Prostate gland (tissue), 2 donors: ENCODE data around the gene WBP4. TPM values are rescaled to one million over a fixed set of nuclear protein-coding genes. Genes with fewer than 3 reads are reported as not detected.

Experiments
- DNase-seq: peaks from one replicate; pipeline ENCODE4 v3.0.0-alpha.2; 2019; ENCODE audit warnings: low spot score
- H3K27ac ChIP-seq, 2 donors: fragments of 200-600 bp; sonication (generic); 2 replicates each; pipeline ENCODE4 v1.5.1; 2017 to 2019
- H3K27me3 ChIP-seq: fragments of 200-600 bp; sonication (generic); replicated peaks from 2 replicates; pipeline ENCODE4 v1.5.1; 2019; ENCODE audit not compliant: insufficient read depth
- H3K36me3 ChIP-seq, 2 donors: fragments of 200-600 bp; sonication (generic); 1 replicate in 1 of 2; 2 replicates in 1 of 2; pipeline versions ENCODE4 v1.5.1 to v1.8.1; 2017 to 2019
- H3K4me1 ChIP-seq: fragments of 200-600 bp; sonication (generic); replicated peaks from 2 replicates; pipeline ENCODE4 v1.5.1; 2019
- H3K4me3 ChIP-seq, 2 donors: fragments of 200-600 bp; sonication (generic); 2 replicates each; pipeline ENCODE4 v1.5.1; 2017 to 2019
- H3K9me3 ChIP-seq: fragments of 200-600 bp; sonication (generic); 2 replicates; pipeline ENCODE4 v1.5.1; 2017
- POLR2A ChIP-seq: fragments of 450-650 bp; IDR thresholded peaks from one replicate; pipeline ENCODE4 v1.6.1; 2016; ENCODE audit warnings: antibody characterized with exemption, mild to moderate bottlenecking
- POLR2AphosphoS5 ChIP-seq: sonication (generic); formaldehyde crosslinking; IDR thresholded peaks from one replicate; pipeline ENCODE4 v1.6.1; 2017; ENCODE audit warnings: antibody characterized with exemption
- WGBS: methylation state at CpG from one replicate; pipeline ENCODE4 v1.1.5; 2018; 5-methylcytosine and 5-hydroxymethylcytosine counted together
- intact Hi-C: fragments of 100-400 bp; cut with DNase I; formaldehyde crosslinking; loops from one replicate; pipeline ENCODE4 v1.14.2; 2022
- total RNA-seq, 2 donors: library from RNA; depleted of rRNA; stranded (reverse); fragments of >200 nt; gene quantifications; one replicate each; pipeline ENCODE4 v1.1.0, GENCODE V29; 2016
- TF ChIP-seq, protein P1 (sequence below), 4 experiments: fragments of 200-600 bp in 2 of 4; fragments of 450-650 bp in 2 of 4; sonication (generic) in 2 of 4; IDR thresholded peaks; 1 replicate in 3 of 4; 2 replicates in 1 of 4; pipeline ENCODE4 v1.5.1; 2016 to 2019; ENCODE audit warnings: antibody characterized with exemption in 4 of 4, mild to moderate bottlenecking in 2 of 4, moderate library complexity in 2 of 4

Gene WBP4
- total RNA-seq, 2 donors from 2014 or later: 13.3 to 14.1 TPM

DNA sequence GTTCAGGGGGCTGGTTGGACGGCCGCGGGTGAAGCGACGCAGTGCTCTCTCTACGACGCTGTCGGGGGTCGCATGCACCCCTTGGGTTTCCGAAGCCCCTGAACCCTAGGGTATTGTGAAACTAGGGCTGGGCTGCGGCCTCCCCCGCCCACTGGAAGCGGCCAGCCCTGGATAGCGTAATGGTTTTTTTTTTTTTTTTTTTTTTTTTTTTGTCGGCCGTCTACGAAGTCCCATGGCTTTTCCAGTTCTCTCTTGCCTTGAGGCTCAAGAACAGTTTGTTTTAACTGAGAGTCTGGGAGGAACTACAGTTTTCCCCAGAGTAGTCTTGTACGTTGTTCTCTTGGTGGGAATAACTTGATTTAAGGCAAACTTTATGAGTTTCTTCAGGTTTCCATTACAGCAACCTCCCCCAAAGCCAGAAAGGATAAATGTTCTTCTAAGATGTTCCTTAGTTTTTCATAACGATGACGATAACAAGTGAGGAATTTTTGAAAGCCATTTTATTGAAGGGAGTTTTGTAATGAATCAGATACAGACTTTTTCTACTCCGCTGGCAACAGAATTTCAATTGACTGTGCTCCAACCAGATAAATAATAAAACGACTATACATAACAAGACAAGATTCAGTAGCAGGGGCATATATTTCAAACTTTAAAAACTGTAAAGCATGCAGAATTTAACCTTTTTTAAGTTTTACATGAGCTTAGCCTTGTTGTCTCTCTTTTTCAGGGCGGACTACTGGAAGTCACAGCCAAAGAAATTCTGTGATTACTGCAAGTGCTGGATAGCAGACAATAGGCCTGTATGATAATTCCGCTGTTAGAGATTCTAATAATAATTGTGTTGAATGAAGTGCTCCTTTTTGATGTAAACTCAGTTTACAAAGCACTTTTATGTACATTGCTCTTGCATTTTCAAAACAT lies 867 bp downstream of the WBP4 start:
- no peaks in the 10 kb centered on the region for H3K9me3 ChIP-seq
- H3K27me3 ChIP-seq: no peaks in the 10 kb centered on the region
- no peak for TF ChIP-seq POLR2AphosphoS5
- TF ChIP-seq, protein P1, sequence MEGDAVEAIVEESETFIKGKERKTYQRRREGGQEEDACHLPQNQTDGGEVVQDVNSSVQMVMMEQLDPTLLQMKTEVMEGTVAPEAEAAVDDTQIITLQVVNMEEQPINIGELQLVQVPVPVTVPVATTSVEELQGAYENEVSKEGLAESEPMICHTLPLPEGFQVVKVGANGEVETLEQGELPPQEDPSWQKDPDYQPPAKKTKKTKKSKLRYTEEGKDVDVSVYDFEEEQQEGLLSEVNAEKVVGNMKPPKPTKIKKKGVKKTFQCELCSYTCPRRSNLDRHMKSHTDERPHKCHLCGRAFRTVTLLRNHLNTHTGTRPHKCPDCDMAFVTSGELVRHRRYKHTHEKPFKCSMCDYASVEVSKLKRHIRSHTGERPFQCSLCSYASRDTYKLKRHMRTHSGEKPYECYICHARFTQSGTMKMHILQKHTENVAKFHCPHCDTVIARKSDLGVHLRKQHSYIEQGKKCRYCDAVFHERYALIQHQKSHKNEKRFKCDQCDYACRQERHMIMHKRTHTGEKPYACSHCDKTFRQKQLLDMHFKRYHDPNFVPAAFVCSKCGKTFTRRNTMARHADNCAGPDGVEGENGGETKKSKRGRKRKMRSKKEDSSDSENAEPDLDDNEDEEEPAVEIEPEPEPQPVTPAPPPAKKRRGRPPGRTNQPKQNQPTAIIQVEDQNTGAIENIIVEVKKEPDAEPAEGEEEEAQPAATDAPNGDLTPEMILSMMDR (IDR thresholded peaks at IDR 0.05): no peak
- TF ChIP-seq POLR2A: no peak
- WGBS: 2% methylated on average over 24 of the region's 24 CpGs
- DNase-seq: no peak
- H3K4me3 ChIP-seq: peak overlapping the region; percentile 77 to 82
- peaks cover 0 to 3% of the 10 kb centered on the region in 2 donors for H3K36me3 ChIP-seq
- intact Hi-C loops: loop anchor here (5.0 to 10.0 kb wide), 3 partner anchors 180 to 593 kb away; partner anchors contain the start of gene NAA16
- H3K4me1 ChIP-seq: peaks cover 11% of the 10 kb centered on the region
- peak overlapping the region; percentile 97 to 98 for H3K27ac ChIP-seq

DNA sequence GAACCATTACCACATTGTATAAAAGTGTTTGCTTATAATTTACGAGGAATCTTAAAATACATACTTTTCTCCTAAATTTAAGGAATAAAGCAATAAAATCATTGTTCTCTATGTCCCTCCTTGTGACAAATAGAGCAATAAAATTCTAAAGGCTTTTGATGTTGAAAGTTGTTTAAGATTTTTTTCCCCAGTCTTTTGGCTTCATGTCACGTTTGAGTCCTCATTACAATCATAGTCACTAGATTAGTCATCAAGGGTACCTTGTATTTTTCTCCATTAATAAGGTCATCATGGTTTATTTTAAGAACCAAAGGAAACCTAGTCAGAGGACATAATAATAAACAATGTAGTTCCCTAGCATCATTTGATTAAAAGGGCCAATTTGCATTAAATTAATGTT lies 3.2 kb downstream of the WBP4 start:
- no peaks in the 10 kb centered on the region for H3K27me3 ChIP-seq
- peak; percentile 42 for TF ChIP-seq POLR2AphosphoS5
- no peak for TF ChIP-seq POLR2A
- no peak for DNase-seq
- H3K9me3 ChIP-seq: no peaks in the 10 kb centered on the region
- H3K4me1 ChIP-seq: peaks cover 11% of the 10 kb centered on the region
- peak overlapping the region; percentile 15 to 43 for H3K27ac ChIP-seq
- 10% methylated on average over 2 of the region's 2 CpGs for WGBS
- peaks cover 3 to 10% of the 10 kb centered on the region in 2 donors for H3K36me3 ChIP-seq
- intact Hi-C loops: loop anchor here (5.0 to 10.0 kb wide), 3 partner anchors 178 to 590 kb away; partner anchors contain the start of gene NAA16
- H3K4me3 ChIP-seq: no peak overlapping the region

DNA sequence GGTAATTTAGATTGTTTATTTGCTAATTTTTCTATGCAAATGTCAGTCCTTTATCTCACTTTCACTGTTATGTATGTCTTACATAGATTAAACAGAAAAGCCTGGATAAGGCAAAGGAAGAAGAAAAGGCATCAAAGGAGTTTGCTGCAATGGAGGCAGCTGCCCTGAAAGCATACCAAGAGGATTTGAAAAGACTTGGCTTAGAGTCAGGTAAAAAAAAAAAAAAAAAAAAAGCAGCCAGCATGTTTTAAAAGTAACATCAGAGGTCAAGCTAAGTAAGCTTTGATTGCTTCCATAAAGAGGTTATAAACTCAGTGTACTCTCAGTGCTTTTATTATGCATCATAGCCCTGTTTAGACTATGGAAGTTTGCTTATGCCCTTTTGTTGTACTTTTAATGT lies 3.8 kb downstream of the WBP4 start:
- no peak for DNase-seq
- peak overlapping the region; percentile 15 to 54 for H3K27ac ChIP-seq

DNA sequence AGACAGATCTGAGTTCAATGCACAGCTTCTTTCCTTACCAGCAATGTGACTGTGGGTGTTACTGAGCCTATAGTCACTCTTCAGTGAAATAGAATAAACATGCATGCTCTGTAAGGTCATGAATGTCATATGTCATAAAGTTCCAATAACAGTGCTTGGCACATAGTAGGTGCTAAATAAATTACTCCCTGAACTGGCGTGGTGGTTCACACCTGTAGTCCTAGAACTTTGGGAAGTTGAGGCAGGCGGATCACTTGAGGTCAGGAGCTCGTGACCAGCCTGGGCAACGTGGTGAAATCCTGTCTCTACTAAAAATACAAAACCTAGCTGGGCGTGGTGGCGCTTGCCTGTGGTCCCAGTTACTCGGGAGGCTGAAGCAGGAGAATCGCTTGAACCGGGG lies 13.2 kb downstream of the WBP4 start:
- intact Hi-C loops: no loop called here
- H3K27ac ChIP-seq: no peak overlapping the region
- no peak overlapping the region for H3K4me3 ChIP-seq
- no peaks in the 10 kb centered on the region for H3K36me3 ChIP-seq
- H3K9me3 ChIP-seq: no peaks in the 10 kb centered on the region
- no peak for DNase-seq
- TF ChIP-seq, protein P1 (IDR thresholded peaks at IDR 0.05): no peak
- TF ChIP-seq POLR2A (no peak), POLR2AphosphoS5 (no peak)
- WGBS: 83% methylated on average over 9 of the region's 9 CpGs
- H3K4me1 ChIP-seq: no peaks in the 10 kb centered on the region
- no peaks in the 10 kb centered on the region for H3K27me3 ChIP-seq

More for the DNA sequence above, 3.8 kb downstream of the WBP4 start:
- Histone ChIP-seq H3K4me1 (peaks cover 11% of the 10 kb centered on the region), H3K4me3 (no peak overlapping the region), H3K9me3 (no peaks in the 10 kb centered on the region), H3K27me3 (no peaks in the 10 kb centered on the region), H3K36me3 (peaks cover 3 to 10% of the 10 kb centered on the region in 2 donors)
- intact Hi-C loops: loop anchor here (10.0 kb wide), 1 partner anchor 590 kb away; no protein-coding TSS in a partner anchor
- TF ChIP-seq, protein P1 (IDR thresholded peaks at IDR 0.05): no peak
- TF ChIP-seq POLR2A: no peak
- peak; percentile 30 for TF ChIP-seq POLR2AphosphoS5

DNA sequence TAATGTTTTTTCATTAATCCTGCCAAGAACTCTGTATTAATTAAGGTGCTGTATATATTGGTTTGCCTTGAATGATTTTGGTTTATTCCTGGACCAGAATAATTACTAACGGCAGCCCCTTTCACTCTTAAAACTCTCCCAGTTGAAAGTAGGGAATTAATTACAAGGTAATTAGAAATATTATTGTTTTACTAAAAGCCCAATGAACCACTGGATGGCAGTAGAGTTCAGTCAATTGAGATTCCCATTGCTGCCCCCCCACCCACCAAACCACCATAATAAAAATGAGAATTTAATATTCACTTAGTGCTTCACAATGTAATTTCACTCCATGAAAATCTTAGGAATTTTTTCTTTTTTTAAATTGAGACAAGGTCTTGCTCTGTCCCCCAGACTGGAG lies 13.7 kb downstream of the WBP4 start:
- H3K36me3 ChIP-seq: no peaks in the 10 kb centered on the region
- intact Hi-C loops: loop anchor here (5.0 kb wide), 2 partner anchors 57 to 147 kb away; partner anchors contain the start of gene KBTBD6
- DNase-seq: peak; percentile 14
- no peaks in the 10 kb centered on the region for H3K27me3 ChIP-seq
- TF ChIP-seq POLR2A: no peak
- TF ChIP-seq, protein P1 (IDR thresholded peaks at IDR 0.05): peak in 3 of 4 experiments; percentile 47 to 59 (median 48)
- WGBS: 43% methylated on average over 1 of the region's 1 CpG
- no peaks in the 10 kb centered on the region for H3K9me3 ChIP-seq
- H3K4me1 ChIP-seq: no peaks in the 10 kb centered on the region
- H3K27ac ChIP-seq: no peak overlapping the region
- no peak overlapping the region for H3K4me3 ChIP-seq
